SK-N-SH (cell line): Measurements from ENCODE around the gene PRSS38. TPM values are rescaled to one million over a fixed set of nuclear protein-coding genes. Genes with fewer than 3 reads are reported as not detected.

ENCODE experiments used
- CTCF ChIA-PET: fragments of 300-600, 350-600 bp; formaldehyde crosslinking; extraction: SDS; loops from one replicate; lab custom pipeline; 2021; lab: Yijun Ruan, JAX
- POLR2A ChIA-PET: fragments of 350-600 bp; sonication (Branson Sonifier 250); formaldehyde crosslinking; extraction: SDS; loops from one replicate; lab custom pipeline; 2020; ENCODE audit warnings: antibody characterized with exemption, inconsistent platforms; lab: Yijun Ruan, JAX
- DNase-seq: peaks from one replicate; pipeline ENCODE4 v3.0.0; 2012
- H2AFZ ChIP-seq: fragments of 200-600 bp; sonication (generic); 2 replicates; pipeline ENCODE4 v1.8.1; 2016; ENCODE audit warnings: antibody characterized with exemption, mild to moderate bottlenecking, low read depth
- H3F3A ChIP-seq: fragments of 200-600 bp; sonication (generic); replicated peaks from 2 replicates; pipeline ENCODE3; 2016; ENCODE audit warnings: antibody characterized with exemption, mild to moderate bottlenecking; ENCODE audit not compliant: insufficient read depth
- H3K27ac ChIP-seq, 2 experiments: fragments of 200-500 bp in 1 of 2; fragments of 200-600 bp in 1 of 2; sonication (Bioruptor generic) in 1 of 2; sonication (generic), shearing (Covaris generic) in 1 of 2; 2 replicates each; pipeline versions ENCODE4 v1.5.1 to v1.6.1; 2014 to 2016; ENCODE audit warnings: low read depth in 2 of 2, inconsistent platforms in 1 of 2, low read length in 1 of 2, mild to moderate bottlenecking in 1 of 2, mixed read lengths in 1 of 2
- H3K27me3 ChIP-seq: fragments of 200-600 bp; sonication (generic), shearing (Covaris generic); 2 replicates; pipeline ENCODE4 v1.6.1; 2016; ENCODE audit warnings: mixed run types; ENCODE audit not compliant: insufficient read depth
- H3K36me3 ChIP-seq, 2 experiments: fragments of 200-500 bp in 1 of 2; fragments of 200-600 bp in 1 of 2; sonication (Bioruptor generic) in 1 of 2; sonication (generic) in 1 of 2; replicated peaks in 1 of 2; 2 replicates each; pipeline versions ENCODE3 to v1.5.1; 2014 to 2016; ENCODE audit warnings: low read length in 1 of 2, mild to moderate bottlenecking in 1 of 2; ENCODE audit not compliant: insufficient read depth in 2 of 2, control insufficient read depth in 1 of 2
- H3K4me1 ChIP-seq, 2 experiments: fragments of 200-500 bp in 1 of 2; fragments of 200-600 bp in 1 of 2; sonication (Bioruptor generic) in 1 of 2; sonication (generic), shearing (Covaris generic) in 1 of 2; 2 replicates each; pipeline versions ENCODE4 v1.5.1 to v1.6.1; 2014 to 2016; ENCODE audit warnings: low read depth in 1 of 2, low read length in 1 of 2, mixed run types in 1 of 2; ENCODE audit not compliant: insufficient read depth in 2 of 2, control insufficient read depth in 1 of 2
- H3K4me2 ChIP-seq: fragments of 200-600 bp; sonication (generic), shearing (Covaris generic); 2 replicates; pipeline ENCODE4 v1.6.1; 2017; ENCODE audit warnings: mixed run types
- H3K4me3 ChIP-seq, 2 experiments: fragments of 200-500 bp in 1 of 2; fragments of 200-600 bp in 1 of 2; sonication (Bioruptor generic) in 1 of 2; sonication (generic), shearing (Covaris generic) in 1 of 2; 2 replicates each; pipeline versions ENCODE4 v1.5.1 to v1.8.1; 2014 to 2016; ENCODE audit warnings: low read depth in 2 of 2, inconsistent platforms in 1 of 2, low read length in 1 of 2, mild to moderate bottlenecking in 1 of 2, mixed read lengths in 1 of 2, moderate library complexity in 1 of 2
- H3K79me2 ChIP-seq: fragments of 200-600 bp; sonication (generic); 2 replicates; pipeline ENCODE4 v1.8.1; 2017; ENCODE audit warnings: mild to moderate bottlenecking; ENCODE audit not compliant: insufficient read depth
- H3K9ac ChIP-seq: fragments of 200-600 bp; sonication (generic); 2 replicates; pipeline ENCODE4 v1.6.1; 2017; ENCODE audit warnings: mixed run types
- H3K9me2 ChIP-seq: fragments of 200-600 bp; sonication (generic); 2 replicates; pipeline ENCODE4 v1.6.1; 2017; ENCODE audit warnings: mixed run types
- H3K9me3 ChIP-seq: fragments of 200-600 bp; sonication (generic); 2 replicates; pipeline ENCODE4 v1.6.1; 2017; ENCODE audit warnings: mixed run types, mild to moderate bottlenecking, moderate library complexity
- H4K20me1 ChIP-seq: fragments of 200-600 bp; sonication (generic); 2 replicates; pipeline ENCODE4 v1.6.1; 2017; ENCODE audit warnings: mild to moderate bottlenecking, mixed run types; ENCODE audit not compliant: insufficient read depth
- CHD2 ChIP-seq: fragments of 150-350 bp; IDR thresholded peaks from 2 replicates; pipeline ENCODE4 v1.6.1; 2018; ENCODE audit warnings: low read length; ENCODE audit not compliant: partially characterized antibody
- EP300 ChIP-seq, 2 experiments: IDR thresholded peaks; 2 replicates each; pipeline versions ENCODE4 v1.4.0 to v1.6.1; 2012; ENCODE audit warnings: borderline replicate concordance in 1 of 2, low read depth in 1 of 2, low read length in 1 of 2
- JUND ChIP-seq: IDR thresholded peaks from 2 replicates; pipeline ENCODE4 v1.4.0; 2012
- NFIC ChIP-seq: IDR thresholded peaks from 2 replicates; pipeline ENCODE4 v1.4.0; 2012; ENCODE audit warnings: borderline replicate concordance
- RAD21 ChIP-seq: IDR thresholded peaks from 2 replicates; pipeline ENCODE4 v1.6.1; 2012; ENCODE audit warnings: mild to moderate bottlenecking, low read length
- SIN3A ChIP-seq: IDR thresholded peaks from 2 replicates; pipeline ENCODE4 v1.6.1; 2012; ENCODE audit warnings: low read depth, mild to moderate bottlenecking, low read length, moderate library complexity, borderline replicate concordance
- YY1 ChIP-seq: IDR thresholded peaks from 2 replicates; pipeline ENCODE4 v1.4.0; 2012; ENCODE audit warnings: low read depth, mild to moderate bottlenecking
- ZBTB33 ChIP-seq: IDR thresholded peaks from 2 replicates; pipeline ENCODE4 v1.4.0; 2012; ENCODE audit warnings: low read depth, borderline replicate concordance
- WGBS: methylation state at CpG from one replicate; pipeline ENCODE4 v1.1.6; 2017; ENCODE audit warnings: low lambda C conversion rate; 5-methylcytosine and 5-hydroxymethylcytosine counted together
- polyA plus RNA-seq, 3 experiments: library from polyadenylated mRNA; depleted of rRNA; stranded (reverse); fragments of >200 nt; gene quantifications; 2 replicates each; pipeline ENCODE4 v1.2.3, GENCODE V29; 2012
- TF ChIP-seq, protein P1 (sequence below): IDR thresholded peaks from 2 replicates; pipeline ENCODE4; 2012
- TF ChIP-seq, protein P2 (sequence below): fragments of 200-600 bp; sonication (generic); IDR thresholded peaks from 2 replicates; pipeline ENCODE4 v1.6.1; 2017; ENCODE audit warnings: antibody characterized with exemption, mild to moderate bottlenecking, moderate library complexity
- TF ChIP-seq, protein P3 (sequence below): IDR thresholded peaks from 2 replicates; pipeline ENCODE4 v1.6.1; 2012; ENCODE audit warnings: mild to moderate bottlenecking, low read depth, low read length, moderate library complexity

The PRSS38 gene
- polyA plus RNA-seq, 1 of the 3 experiments (the other 2 are of a cell fraction), result not detected

DNA sequence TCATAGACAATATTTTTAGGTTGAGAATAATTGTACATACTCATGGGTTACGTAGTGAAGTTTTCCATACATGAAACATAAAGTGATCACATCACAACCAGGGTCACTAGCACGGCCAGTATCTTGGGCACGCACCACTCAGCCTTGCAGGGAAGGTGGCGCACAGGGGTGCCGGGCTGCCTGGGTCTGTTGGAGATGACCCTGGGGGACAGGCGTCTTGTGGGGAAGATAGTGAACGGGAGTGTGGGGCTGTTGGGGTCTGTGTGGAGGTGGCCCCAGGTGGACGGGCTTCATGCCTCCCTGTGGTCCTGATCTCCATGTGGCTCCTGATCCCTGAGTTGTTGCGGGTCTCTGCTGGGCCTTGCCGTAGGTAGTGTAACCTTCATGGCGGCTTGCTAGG, 38.3 kb upstream of the PRSS38 start:
- POLR2A ChIA-PET, result no interaction called here
- no peaks in the 10 kb centered on the region for H3K9me2 ChIP-seq
- H3F3A ChIP-seq, result peaks cover 20% of the 10 kb centered on the region
- TF ChIP-seq YY1 (no peak), NFIC (no peak), CHD2 (no peak), SIN3A (no peak), JUND (no peak), ZBTB33 (no peak), RAD21 (no peak), EP300 (IDR thresholded peaks at IDR 0.05; ENCODE audit: borderline replicate concordance in 1 of 2, low read depth in 1 of 2, low read length in 1 of 2) (no peak)
- TF ChIP-seq, protein P1, sequence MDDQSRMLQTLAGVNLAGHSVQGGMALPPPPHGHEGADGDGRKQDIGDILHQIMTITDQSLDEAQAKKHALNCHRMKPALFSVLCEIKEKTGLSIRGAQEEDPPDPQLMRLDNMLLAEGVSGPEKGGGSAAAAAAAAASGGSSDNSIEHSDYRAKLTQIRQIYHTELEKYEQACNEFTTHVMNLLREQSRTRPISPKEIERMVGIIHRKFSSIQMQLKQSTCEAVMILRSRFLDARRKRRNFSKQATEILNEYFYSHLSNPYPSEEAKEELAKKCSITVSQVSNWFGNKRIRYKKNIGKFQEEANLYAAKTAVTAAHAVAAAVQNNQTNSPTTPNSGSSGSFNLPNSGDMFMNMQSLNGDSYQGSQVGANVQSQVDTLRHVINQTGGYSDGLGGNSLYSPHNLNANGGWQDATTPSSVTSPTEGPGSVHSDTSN, result no peak
- TF ChIP-seq, protein P2, sequence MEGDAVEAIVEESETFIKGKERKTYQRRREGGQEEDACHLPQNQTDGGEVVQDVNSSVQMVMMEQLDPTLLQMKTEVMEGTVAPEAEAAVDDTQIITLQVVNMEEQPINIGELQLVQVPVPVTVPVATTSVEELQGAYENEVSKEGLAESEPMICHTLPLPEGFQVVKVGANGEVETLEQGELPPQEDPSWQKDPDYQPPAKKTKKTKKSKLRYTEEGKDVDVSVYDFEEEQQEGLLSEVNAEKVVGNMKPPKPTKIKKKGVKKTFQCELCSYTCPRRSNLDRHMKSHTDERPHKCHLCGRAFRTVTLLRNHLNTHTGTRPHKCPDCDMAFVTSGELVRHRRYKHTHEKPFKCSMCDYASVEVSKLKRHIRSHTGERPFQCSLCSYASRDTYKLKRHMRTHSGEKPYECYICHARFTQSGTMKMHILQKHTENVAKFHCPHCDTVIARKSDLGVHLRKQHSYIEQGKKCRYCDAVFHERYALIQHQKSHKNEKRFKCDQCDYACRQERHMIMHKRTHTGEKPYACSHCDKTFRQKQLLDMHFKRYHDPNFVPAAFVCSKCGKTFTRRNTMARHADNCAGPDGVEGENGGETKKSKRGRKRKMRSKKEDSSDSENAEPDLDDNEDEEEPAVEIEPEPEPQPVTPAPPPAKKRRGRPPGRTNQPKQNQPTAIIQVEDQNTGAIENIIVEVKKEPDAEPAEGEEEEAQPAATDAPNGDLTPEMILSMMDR, result no peak
- TF ChIP-seq, protein P3, sequence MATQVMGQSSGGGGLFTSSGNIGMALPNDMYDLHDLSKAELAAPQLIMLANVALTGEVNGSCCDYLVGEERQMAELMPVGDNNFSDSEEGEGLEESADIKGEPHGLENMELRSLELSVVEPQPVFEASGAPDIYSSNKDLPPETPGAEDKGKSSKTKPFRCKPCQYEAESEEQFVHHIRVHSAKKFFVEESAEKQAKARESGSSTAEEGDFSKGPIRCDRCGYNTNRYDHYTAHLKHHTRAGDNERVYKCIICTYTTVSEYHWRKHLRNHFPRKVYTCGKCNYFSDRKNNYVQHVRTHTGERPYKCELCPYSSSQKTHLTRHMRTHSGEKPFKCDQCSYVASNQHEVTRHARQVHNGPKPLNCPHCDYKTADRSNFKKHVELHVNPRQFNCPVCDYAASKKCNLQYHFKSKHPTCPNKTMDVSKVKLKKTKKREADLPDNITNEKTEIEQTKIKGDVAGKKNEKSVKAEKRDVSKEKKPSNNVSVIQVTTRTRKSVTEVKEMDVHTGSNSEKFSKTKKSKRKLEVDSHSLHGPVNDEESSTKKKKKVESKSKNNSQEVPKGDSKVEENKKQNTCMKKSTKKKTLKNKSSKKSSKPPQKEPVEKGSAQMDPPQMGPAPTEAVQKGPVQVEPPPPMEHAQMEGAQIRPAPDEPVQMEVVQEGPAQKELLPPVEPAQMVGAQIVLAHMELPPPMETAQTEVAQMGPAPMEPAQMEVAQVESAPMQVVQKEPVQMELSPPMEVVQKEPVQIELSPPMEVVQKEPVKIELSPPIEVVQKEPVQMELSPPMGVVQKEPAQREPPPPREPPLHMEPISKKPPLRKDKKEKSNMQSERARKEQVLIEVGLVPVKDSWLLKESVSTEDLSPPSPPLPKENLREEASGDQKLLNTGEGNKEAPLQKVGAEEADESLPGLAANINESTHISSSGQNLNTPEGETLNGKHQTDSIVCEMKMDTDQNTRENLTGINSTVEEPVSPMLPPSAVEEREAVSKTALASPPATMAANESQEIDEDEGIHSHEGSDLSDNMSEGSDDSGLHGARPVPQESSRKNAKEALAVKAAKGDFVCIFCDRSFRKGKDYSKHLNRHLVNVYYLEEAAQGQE, result no peak
- no peak overlapping the region for H3K27ac ChIP-seq
- no peaks in the 10 kb centered on the region for H3K9me3 ChIP-seq
- WGBS, result 92% methylated on average over 11 of the region's 11 CpGs
- DNase-seq, result no peak
- CTCF ChIA-PET, result interaction anchor here (2.7 kb wide), 1 partner anchor 14 kb away, joined by 12 read pairs; no protein-coding TSS in a partner anchor
- H3K79me2 ChIP-seq, result no peaks in the 10 kb centered on the region
- no peaks in the 10 kb centered on the region for H4K20me1 ChIP-seq
- H3K9ac ChIP-seq, result no peak overlapping the region
- no peak overlapping the region for H3K4me3 ChIP-seq
- no peak overlapping the region for H3K4me2 ChIP-seq
- H2AFZ ChIP-seq, result no peak overlapping the region
- peaks cover 0 to 25% of the 10 kb centered on the region in 2 experiments for H3K36me3 ChIP-seq
- H3K4me1 ChIP-seq, result peaks cover 3 to 16% of the 10 kb centered on the region in 2 experiments; a peak in 3 of 4 replicates
- no peaks in the 10 kb centered on the region for H3K27me3 ChIP-seq
